Fibroblast of skin of abdomen (primary cell): ENCODE results near the gene PEX6.

Experiments used
- DNase-seq: peaks from one replicate; pipeline ENCODE4 v3.0.0-alpha.2; 2013

PEX6 gene

DNA sequence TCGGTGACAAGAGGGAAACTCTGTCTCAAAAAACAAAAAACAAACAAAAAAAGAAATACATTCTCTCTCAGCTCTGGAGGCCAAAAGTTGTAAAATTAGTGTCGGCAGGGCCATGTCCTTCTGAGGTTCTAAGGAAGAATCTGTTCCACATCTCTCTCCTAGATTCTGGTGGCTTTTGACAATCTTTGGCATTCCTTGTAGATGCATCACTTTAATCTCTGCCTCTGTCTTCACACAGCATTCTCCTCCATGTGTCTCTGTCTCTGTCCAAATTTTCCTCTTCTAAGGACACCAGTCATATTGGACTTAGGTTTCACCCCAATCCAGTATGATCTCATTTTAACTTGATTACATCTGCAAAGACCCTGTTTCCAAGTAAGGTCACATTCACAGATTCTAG lies 14.5 kb upstream of the PEX6 start:
- DNase-seq: no peak

DNA sequence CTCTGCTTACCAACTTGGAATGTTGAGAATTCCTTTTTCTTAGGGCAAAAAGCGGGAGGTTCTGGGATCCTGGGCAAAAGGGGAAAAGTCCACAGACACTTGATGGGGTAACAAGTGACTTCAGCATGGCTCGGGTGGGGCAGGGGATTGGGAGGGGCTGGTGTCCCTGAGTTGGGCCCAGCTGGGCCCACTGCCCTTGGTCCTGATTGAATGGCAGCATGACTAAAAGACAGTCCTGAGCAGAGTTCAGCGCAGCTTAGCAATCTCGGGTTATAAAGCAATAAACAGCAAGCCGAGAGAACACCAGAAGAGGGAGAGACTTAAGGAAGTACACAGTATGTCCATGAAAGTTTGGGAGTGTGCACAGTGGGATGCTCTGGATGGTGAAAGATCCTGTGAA lies 10.9 kb upstream of the PEX6 start:
- no peak for DNase-seq

DNA sequence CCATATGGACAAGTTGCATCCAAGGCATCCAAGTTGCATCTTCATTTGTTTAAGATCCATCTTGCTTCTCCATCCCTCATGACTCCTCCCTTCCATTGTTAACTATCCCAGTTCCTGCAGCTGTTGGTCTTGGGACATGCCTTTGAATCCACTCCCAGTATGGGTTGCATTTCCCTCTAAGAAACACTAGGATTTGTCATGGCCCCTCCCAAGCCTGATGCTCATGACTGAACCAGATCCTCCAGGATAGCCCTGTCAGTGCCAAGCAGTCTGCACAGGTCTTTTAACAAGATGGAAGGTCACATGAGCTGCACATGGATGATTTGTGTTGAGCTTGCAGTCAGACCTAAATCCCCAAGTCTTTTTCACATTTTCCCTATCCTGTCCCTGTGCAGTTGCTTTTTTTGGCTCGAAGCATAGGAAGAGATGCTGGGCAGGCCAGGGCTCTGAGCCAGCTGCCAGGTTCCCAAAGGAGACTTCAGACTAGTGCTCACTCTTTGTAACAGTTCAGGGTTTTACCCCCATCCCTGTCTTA lies 9.6 kb upstream of the PEX6 start:
- no peak for DNase-seq

DNA sequence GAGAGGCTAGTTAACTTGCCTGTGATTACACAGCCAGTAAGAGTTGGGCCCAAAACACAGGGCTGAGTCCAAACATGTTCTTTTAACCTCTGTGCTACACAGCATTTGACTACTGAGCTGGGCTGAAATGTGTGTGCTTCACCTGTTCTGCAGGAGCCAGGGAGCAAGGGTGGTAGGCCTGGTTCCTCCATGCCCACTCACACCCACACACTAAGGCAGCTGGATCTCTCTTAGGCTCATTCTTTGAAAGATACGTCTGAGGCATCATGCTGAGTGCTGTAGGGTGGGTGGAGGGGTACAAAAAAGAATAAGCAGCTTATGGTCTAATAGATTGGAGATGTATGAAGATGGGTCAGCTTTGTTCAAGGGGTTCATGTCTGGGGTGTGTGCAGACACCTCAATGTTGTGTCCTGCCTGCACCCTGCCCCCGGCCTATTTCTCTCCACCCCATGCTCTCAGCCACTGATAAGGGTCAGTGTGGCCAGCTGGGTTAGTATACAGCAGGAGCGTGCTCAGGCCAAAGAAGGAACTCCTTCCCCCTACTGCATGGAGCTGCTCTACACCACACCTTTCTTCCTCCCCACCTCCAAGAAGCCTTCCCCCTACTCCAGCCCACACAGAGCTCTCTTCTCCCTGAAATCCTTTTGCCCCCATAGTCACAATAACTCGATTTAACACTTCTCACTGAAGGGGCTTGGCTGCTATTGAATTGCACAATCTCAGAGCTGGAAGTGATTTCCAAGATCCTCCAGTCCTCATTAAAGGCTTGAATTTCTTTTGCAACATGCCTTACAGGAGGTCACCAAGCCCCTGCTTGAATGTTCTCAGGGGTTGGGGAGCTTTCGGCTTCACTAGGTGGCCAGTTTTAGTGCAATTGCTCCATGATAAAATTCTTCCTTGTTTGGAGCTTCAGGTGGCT lies 8.8 kb upstream of the PEX6 start:
- DNase-seq: no peak

DNA sequence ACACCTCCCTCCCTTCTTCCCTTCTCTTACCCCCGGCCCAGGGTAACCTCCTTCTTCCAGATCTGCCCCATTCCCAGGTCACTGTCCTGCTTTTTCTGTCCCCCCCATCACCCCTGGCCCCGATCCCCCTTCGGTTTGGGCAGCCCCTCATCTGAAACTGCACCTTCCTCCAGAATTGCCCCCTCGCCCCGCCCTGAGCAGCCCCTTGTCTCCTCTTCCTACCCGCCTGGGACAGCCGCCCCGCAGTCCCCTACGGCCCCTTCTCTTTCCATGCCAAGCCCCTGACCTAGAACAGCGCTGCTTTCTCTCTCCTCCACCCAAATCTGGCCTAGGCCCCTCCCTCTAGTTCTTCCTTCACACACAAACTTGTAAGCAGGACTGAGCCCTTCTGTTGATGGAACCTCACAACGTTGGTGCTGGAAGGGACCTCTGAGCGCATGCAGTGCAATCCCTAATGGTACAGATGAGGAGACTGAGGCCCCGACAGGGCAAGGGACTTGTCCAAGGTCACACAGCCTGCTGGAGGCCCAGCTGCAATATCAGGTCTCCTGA lies 6.0 kb upstream of the PEX6 start:
- DNase-seq: no peak

DNA sequence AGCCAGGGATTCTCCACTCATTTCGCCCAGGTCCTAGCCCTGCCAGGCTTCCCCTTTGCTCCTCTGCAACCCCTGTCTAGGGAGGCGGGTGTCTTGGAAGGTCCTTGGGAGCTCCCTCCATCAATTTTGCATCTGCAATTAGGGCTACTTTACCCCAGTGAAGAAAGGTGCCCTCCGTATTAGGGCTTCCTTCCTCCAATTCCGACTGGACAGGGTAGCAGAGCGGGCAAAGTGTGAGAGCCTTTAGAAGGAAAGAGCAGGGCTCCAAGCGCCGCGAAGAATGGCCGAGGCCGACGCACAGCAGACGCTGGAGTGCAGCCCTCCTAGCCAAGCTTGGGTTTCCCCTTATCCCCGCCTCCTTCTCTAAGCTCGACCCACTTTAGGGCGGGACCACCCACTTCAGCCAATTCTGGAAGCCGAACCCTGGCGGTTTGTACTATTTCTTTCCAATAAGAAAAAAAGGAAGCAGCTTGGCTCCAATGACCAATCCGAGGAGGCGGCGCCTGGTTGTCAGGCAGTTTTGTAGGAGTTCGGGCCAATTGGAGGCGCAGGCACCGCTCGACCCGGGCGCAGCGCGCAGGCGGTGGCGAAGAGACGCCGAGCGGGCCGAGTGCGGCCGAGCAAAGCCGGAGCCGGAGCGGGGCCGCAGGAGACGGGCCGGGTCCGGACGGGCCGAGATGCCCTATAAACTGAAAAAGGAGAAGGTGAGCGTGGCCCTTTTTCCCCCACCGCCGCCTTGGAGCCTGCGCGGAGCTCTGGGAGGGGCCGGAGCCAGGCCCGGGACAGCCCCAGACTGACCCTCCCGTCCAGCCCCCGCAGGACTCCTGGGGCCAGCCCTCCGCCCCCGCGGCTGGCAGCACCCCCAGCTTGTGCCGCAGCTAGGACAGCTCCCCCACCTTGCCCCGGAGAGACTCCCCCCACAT lies 5.3 kb upstream of the PEX6 start, which contains the start of gene PPP2R5D:
Gene PPP2R5D, plus strand, starts transcription at position 570 of the 923 bp plus-strand sequence. Its CDS starts 108 bp downstream, at position 678.
- peak; percentile 99 for DNase-seq

DNA sequence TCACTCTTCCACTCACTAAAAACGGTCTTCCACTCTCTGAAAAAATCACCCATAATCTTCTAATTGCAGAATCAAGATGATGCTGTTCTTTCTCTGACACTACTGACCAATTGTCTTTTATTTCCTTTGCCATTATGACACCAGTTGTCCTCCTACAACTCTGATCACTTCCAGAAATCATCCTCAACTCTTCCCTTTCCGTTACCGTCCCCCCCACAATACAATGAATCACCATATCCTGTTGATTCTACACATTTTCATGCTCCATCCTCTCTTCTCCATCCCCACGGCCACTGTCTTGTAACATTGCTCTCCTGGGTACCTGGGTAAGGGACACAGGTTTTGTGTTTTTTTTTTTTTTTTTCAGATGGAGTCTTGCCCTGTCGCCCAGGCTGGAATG lies 2.9 kb upstream of the PEX6 start:
- no peak for DNase-seq

DNA sequence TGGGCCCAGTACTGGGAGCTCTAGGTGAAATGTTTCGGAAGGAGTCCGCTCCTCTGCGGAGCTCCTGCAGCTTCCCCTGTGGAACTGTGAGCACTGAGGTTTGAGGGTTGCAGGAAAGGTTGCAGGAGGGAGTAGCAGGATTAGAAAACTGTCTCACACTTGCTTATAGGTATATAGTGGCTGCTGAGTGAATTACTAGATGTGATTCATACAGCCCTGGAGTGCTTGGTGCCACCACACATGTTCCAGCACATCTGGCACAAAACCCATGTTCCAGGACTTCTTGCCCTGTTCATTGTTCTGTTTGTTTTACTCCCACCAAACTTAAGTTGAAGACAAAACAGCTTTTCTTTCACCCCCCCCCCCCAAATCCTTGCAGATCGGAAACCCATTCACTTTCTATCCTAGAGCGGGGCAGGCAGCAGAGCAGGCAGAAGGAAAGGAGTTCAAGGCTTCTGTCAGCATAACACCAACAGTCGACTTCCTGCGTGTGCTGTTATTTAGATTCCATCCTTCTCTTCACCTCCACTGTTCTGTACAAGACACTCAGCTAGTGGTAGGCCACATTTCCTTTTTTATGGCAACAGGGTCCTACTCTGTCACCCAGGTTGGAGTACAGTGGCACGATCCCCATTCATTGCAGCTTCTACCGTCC lies 669 bp upstream of the PEX6 start:
- DNase-seq: peak; percentile 22

DNA sequence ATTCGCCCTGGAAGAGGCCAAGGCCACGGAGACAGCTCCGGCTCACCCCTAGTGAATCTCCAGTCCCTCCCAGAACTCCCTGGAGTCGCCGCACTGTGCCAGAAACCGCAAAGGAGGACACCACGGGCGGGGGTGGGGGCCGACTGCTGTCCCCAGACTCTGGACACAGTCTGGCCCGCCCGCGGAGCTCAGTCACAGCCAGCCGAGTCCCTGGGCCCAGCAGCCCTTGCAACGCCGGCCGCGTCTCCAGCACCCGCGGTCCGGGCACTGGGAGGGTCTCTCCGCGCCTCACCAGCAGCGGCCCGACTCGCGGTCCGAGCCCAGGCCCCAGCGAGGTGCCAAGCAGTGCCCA lies 518 bp downstream of the PEX6 start:
- no peak for DNase-seq

DNA sequence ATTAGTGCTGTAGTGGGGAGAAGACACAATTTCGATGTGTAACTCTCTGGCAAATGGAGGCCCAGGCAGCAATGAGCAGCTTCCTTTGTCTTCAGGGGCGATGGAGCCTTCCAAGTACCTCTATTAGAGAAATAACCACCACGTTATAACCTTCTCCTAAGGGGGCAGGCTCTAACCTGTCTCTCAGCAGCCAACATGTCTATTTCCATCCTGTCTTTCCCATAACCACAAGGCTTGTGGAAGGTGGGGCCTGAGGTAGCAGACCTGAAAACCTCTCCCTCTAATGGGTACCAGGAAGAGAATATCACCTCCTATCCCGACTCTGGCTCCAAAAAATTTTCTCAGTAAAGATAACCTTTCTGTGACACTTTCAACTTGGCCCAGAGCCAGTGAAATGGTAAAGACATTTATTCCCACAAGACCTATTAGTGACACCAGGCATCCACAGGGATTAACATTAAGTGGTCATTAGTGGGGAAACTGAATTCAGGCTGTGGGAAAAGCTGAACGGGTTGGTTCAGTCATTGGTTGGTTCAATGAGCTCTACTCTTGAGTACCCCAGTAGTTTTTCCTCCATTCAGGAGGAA lies 4.0 kb downstream of the PEX6 start:
- no peak for DNase-seq

DNA sequence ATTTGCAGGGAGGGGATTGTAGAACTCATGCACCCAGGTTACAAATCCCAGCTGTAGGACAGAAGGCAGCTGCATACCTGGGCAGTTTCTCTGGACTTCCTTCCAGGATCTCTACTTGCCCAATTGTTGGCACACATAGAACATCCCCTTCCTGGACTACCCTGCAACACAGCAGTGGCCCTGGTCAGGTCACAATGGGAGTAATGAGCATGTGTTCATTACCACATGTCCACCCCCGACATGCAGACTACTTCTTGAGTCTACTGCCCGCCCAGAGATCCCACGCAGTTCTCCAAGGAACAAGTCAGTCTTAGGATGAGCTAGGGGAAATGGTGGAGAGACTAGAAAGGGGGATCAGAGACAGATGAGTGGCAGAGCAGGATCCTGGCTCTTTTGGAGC lies 5.1 kb downstream of the PEX6 start:
- no peak for DNase-seq

DNA sequence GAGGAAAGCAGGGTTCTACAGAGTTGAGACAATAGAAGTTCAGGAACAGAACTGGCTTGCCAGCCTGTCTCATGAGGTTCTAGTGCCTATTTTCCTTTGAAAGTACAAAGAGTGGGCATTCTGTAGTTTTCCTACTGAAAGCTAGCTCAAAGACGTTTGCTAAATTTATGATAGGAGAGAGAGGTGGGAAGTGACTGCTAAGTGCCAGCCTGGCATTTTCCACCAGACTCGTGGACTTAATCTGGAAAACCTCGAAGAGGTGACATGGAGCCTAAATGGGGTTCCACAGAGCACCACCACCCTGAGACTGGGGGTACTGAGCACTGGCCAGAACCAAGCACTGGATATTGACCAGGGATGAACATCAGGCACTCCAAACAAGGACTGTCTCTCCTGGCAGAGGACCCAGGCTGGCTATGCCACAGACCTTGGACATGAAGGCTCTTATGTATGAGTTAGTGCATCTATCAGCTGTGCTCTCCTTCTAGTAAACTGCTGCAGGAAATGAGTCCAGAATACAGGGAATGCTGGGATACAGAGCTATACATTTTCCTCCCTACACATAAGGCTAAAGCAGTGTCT lies 7.1 kb downstream of the PEX6 start:
- DNase-seq: no peak

DNA sequence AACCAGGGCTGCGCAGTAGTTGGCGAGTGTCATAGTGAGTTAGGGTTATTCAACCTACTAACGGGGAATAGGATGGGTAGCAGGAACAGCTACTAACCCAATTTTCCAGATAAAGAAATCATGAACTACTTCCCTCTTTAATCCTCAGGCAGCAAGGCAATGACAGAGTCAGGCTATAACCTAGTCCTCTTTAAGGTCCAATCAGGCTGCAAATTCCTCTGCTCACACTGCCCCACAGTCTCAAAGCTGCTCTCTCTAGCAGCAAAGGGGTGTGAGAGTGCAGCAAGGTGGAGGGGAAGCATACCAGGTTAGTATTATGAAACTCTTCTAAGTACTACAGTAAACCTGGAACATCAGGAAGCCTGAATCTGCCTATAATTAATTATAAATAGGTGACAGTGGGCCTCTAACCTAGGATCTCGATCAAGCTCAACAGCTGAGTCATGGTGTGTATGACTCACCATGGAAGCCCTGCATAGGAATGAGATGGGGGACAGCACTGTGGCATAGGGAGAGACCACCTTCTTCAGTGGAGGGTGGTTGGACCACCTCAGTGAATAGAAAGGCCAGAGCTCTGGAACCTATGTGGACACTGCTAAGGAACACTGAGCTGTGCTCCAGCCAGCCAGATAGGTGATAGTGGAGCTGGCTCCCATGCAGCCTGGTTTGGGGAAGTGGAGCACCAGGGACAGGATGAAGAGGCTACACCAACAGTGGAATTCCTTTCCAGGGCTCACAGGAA lies 7.9 kb downstream of the PEX6 start:
- peak; percentile 28 for DNase-seq

DNA sequence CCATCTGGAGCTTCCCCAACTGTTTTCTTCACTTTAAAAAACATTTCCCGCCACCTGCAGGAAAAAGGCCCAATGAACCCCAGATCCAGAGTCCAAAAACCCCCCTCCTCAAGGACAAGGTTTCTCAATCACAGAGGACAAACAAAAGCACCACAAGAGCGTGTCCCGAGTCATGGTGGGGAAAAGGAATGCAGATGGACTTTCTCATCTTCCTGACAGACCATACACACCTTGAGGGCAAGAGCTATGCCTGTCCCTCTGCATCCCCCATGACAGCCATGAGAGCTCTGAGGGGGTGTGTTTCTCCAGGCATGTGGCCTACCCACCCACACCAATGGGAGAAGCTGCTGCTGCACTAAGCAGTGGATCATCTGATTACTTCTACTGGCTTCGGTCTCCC lies 9.0 kb downstream of the PEX6 start:
- no peak for DNase-seq

DNA sequence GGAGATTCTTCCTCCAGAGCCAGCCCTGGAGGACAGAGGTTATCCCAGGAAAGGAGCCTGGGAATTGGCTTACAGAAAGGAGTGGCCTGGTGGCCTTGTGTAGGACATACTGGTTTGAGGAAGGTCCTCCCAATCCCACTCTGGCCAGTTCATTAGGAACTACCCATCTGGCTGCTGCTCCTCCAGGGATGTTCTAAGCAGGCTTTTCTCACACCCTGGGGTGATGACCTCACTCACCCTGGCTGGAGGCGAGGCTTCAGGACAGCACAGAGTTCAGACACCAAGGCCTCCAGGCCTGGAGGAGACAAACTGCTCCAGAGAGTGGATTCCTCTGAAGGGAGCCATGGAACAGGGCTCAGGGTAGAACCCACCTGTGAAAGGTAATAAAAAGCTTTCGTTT lies 9.6 kb downstream of the PEX6 start:
- DNase-seq: no peak

DNA sequence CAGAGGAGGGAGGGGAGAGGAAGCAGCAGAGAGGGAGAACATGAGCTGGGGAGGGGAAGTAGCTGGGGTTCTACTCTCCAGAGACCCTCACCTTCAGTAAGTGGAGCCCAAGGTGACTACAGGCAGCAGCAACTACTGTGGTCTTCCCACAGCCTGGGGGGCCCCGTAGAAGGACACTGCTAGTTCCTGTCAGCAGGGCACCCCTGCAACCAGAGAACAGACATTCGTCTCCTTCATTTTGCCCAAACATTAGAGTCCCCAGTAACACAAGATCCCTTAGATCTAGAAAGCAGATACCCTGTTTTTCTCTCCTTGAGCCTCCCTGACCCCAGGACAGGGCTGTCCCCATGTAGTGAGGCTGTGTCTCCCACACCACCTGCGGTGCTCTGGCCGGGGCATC lies 10.2 kb downstream of the PEX6 start:
- DNase-seq: no peak

DNA sequence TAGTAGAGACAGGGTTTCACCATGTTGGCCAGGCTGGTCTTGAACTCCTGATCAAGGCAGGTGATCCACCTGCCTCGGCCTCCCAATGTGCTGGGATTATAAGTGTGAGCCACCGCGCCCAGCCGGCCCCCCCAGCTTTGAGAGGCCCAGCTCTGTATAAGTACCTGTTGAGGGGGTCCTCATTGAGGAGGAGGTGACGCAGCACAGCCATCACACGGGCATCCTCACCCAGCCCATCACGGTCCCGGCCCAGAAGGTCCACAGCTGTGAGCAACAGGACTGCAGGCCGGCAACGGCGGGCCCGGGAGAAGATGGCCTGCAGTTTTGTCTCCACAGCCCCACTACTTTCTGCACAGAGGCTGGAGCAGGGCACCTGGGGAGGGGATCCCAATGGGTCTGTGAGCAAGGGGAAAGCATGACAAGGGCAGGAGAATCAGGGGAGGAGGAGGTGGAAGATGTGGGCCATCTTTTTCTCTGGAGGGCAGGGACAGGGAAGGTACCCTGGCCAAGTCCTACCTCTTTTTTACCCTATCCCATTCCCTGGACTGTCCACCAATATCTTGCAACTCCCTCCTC lies 10.8 kb downstream of the PEX6 start:
- no peak for DNase-seq

DNA sequence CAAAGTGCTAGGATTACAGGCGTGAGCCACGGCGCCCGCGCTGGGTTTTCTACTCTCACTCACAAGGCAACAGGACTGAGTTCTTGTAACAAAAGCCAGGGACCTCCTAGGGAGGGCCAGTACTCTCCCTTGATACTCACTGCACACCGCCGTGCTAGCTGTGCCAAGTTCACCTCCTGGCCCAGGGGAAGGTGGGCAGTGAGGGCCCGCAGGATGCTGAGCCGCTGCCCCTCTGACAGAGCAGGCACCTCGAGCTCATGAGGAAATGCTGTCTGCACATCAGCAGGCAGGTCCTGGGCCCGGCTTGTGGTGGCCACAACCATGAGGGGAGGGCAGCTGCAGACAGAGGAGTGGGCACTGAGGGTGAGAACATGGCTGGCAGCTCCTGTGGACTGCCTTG lies 11.8 kb downstream of the PEX6 start:
- DNase-seq: no peak

DNA sequence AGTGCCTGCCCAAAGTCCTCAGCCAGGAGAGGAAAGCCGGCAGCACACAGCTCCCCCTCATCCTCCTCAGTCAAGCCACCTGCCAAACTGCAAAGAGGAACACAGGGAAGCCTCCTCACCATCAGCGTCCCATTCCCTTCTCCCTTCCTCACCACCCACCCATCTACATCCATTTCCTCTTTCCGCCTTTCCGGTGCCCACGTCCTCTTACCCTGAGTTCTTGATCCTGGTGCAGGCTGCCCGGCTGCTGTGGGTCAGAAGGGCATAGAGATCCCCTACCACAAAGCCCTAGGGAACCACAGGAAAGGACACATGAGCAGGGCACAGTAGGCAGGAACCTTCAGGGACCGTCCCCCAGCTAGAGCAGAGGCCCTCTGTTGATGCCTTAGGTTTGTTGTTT lies 12.4 kb downstream of the PEX6 start:
- no peak for DNase-seq

DNA sequence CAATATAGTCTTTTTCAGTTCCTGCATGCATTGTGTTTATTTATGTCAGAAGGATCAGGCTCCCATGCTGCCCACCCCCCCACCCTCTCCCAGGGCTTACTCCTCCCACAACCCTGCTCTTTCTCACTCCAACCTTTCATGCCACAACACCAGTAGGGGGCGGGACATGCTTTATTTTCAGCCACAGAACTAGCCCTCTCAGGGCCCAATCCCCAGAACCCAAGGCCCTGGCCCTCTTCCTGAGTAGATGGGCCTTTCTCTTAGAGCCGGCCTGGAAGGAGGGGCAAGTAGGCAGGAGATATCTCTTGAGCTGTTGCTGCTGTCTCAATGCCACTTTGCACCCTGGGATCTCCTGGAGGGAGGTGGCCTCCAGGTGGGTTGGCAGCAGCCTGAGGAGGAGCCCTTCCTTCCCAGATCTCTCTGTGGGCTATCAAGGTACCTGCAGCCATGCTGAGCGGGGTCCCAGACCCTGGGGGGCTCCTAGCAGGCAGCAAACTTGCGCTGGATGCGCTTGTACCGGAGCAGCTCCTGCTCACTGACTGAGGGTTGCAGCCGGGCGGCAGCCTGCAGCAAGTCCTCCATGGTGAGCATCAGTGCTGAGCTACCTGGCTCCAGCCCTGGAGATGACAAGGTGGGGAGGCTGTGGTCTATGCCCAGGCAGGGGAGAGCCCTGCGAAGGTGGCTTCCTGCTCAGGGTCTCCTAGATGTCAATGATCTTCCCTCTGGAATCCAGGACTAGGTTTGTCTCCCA lies 15.0 kb downstream of the PEX6 start:
- DNase-seq: peak; percentile 33
